Gastrocnemius medialis (tissue), 4 donors: ENCODE measurements around the gene FBXL13. TPM values are rescaled to one million over a fixed set of nuclear protein-coding genes. Genes with fewer than 3 reads are reported as not detected.

Experiments
- ATAC-seq, 2 donors: fragments of 150-250 bp; one replicate each; pipeline ENCODE4 v1.9.1; 2016
- DNase-seq, 2 donors: peaks; one replicate each; pipeline ENCODE4 v3.0.0-alpha.2; 2019
- H3K27ac ChIP-seq, 4 donors: fragments of 200-600 bp; sonication (generic); 1 replicate in 1 of 4; 2 replicates in 3 of 4; pipeline ENCODE4 v1.5.1; 2016 to 2018; ENCODE audit warnings: mild to moderate bottlenecking in 2 of 4, moderate library complexity in 1 of 4
- H3K27me3 ChIP-seq, 3 donors: fragments of 200-600 bp; sonication (generic) in 2 of 3; 1 replicate in 1 of 3; 2 replicates in 2 of 3; pipeline versions ENCODE4 v1.5.1 to v1.6.0; 2016 to 2019; ENCODE audit warnings: mild to moderate bottlenecking in 1 of 3, moderate library complexity in 1 of 3
- H3K36me3 ChIP-seq, 2 donors: fragments of 200-600 bp; sonication (generic) in 1 of 2; one replicate each; pipeline ENCODE4 v1.5.1; 2017 to 2018
- H3K4me1 ChIP-seq, 2 donors: fragments of 200-600 bp; sonication (generic) in 1 of 2; one replicate each; pipeline ENCODE4 v1.5.1; 2016 to 2017; ENCODE audit warnings: mild to moderate bottlenecking in 2 of 2
- H3K4me3 ChIP-seq, 4 donors: fragments of 200-600 bp; sonication (generic) in 3 of 4; 1 replicate in 1 of 4; 2 replicates in 3 of 4; pipeline ENCODE4 v1.5.1; 2016 to 2019; ENCODE audit warnings: mild to moderate bottlenecking in 2 of 4
- H3K9me3 ChIP-seq, 3 donors: fragments of 200-600 bp; sonication (generic) in 2 of 3; 1 replicate in 1 of 3; 2 replicates in 2 of 3; pipeline ENCODE4 v1.5.1; 2016 to 2019
- POLR2A ChIP-seq, 2 donors: fragments of 450-650 bp; IDR thresholded peaks; one replicate each; pipeline ENCODE4 v1.6.1; 2017; ENCODE audit warnings: antibody characterized with exemption in 2 of 2, mild to moderate bottlenecking in 2 of 2, moderate library complexity in 2 of 2
- in situ Hi-C, 4 donors: fragments of 200-750 bp; cut with MboI; loops; one replicate each; pipeline versions ENCODE4 v1.15.0 to v1.8.0; 2017; ENCODE audit warnings: low sequenced_read_pairs in 4 of 4
- intact Hi-C: fragments of 100-400 bp; cut with DNase I; formaldehyde crosslinking; loops from one replicate; pipeline ENCODE4 v1.15.1; 2023; ENCODE audit warnings: low total_unique reads
- total RNA-seq, 4 donors: library from RNA; depleted of rRNA; stranded (reverse); fragments of >200 nt; gene quantifications; one replicate each; pipeline versions ENCODE4 v1.1.0 to v1.2.3, GENCODE V29; 2016
- TF ChIP-seq, protein P1 (sequence below), 5 experiments: fragments of 450-650 bp in 3 of 5; fragments of 200-600 bp in 2 of 5; sonication (generic) in 2 of 5; IDR thresholded peaks in 4 of 5; conservative IDR thresholded peaks in 1 of 5; 1 replicate in 4 of 5; 2 replicates in 1 of 5; pipeline ENCODE4 v1.5.1; 2016 to 2019; ENCODE audit warnings: antibody characterized with exemption in 5 of 5, mild to moderate bottlenecking in 3 of 5, moderate library complexity in 3 of 5

FBXL13 gene
- total RNA-seq, 4 donors from 2014 or later: 0.26 TPM; not detected in 3

DNA sequence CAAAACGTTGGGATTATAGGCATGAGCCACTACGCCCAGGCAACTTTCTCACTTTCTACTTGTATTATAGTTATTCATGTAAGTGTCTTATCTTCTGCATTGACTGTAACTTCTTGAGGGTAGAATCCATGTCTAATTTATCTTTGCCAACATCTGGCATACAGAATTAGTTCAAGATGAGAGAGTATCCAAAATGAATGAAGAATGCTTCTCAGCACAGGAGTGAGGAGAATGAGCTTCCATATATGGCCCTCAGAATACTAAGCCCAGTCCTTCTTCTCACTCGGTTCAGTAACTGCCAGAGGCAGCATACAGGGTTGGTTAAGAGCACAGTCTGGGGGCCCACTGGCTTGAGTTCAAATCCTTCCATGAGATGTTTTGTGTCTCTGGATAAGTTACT is 236.8 kb downstream of the FBXL13 start:
- ATAC-seq: no peak
- intact Hi-C loops: no loop called here
- DNase-seq: no peak

DNA sequence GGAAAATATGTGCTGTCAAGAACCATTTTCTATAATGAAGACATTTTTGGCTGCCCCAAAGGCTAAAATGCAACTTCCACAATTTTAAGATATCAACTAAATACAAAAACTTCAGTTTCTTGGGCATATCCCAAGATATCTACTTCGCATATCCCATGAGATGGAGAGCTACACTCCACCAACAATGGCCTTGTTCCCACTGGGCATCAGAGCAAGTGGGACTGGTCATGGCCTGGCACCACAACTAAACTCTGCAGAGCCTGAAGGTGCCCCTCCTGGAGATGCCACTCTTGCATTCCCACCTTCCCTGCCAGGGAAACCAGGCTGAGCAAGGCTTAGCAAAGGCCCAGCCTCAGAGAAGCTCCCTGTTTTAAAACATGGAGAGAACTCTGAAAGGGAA is 237.6 kb downstream of the FBXL13 start:
- in situ Hi-C loops (no loop called here), intact Hi-C loops (no loop called here)
- Histone ChIP-seq H3K4me3 (no peak overlapping the region), H3K36me3 (no peaks in the 10 kb centered on the region), H3K27me3 (no peaks in the 10 kb centered on the region), H3K9me3 (no peaks in the 10 kb centered on the region), H3K4me1 (peaks cover 13 to 17% of the 10 kb centered on the region in 2 donors), H3K27ac (peak overlapping the region in 2 of 4 donors; percentile 1 to 22)
- ATAC-seq: no peak
- no peak for DNase-seq
- TF ChIP-seq, protein P1, sequence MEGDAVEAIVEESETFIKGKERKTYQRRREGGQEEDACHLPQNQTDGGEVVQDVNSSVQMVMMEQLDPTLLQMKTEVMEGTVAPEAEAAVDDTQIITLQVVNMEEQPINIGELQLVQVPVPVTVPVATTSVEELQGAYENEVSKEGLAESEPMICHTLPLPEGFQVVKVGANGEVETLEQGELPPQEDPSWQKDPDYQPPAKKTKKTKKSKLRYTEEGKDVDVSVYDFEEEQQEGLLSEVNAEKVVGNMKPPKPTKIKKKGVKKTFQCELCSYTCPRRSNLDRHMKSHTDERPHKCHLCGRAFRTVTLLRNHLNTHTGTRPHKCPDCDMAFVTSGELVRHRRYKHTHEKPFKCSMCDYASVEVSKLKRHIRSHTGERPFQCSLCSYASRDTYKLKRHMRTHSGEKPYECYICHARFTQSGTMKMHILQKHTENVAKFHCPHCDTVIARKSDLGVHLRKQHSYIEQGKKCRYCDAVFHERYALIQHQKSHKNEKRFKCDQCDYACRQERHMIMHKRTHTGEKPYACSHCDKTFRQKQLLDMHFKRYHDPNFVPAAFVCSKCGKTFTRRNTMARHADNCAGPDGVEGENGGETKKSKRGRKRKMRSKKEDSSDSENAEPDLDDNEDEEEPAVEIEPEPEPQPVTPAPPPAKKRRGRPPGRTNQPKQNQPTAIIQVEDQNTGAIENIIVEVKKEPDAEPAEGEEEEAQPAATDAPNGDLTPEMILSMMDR (IDR thresholded peaks at IDR 0.05 in 4 of 5, conservative IDR thresholded peaks at IDR 0.05 in 1 of 5): no peak
- TF ChIP-seq POLR2A (IDR thresholded peaks at IDR 0.05): no peak

More for the DNA sequence above, 236.8 kb downstream of the FBXL13 start:
- Histone ChIP-seq H3K27ac (no peak overlapping the region), H3K4me1 (peaks cover 13 to 17% of the 10 kb centered on the region in 2 donors), H3K4me3 (no peak overlapping the region), H3K9me3 (no peaks in the 10 kb centered on the region), H3K27me3 (no peaks in the 10 kb centered on the region), H3K36me3 (no peaks in the 10 kb centered on the region)
- in situ Hi-C loops: no loop called here
- TF ChIP-seq, protein P1 (IDR thresholded peaks at IDR 0.05 in 4 of 5, conservative IDR thresholded peaks at IDR 0.05 in 1 of 5): no peak
- no peak for TF ChIP-seq POLR2A (IDR thresholded peaks at IDR 0.05)

DNA sequence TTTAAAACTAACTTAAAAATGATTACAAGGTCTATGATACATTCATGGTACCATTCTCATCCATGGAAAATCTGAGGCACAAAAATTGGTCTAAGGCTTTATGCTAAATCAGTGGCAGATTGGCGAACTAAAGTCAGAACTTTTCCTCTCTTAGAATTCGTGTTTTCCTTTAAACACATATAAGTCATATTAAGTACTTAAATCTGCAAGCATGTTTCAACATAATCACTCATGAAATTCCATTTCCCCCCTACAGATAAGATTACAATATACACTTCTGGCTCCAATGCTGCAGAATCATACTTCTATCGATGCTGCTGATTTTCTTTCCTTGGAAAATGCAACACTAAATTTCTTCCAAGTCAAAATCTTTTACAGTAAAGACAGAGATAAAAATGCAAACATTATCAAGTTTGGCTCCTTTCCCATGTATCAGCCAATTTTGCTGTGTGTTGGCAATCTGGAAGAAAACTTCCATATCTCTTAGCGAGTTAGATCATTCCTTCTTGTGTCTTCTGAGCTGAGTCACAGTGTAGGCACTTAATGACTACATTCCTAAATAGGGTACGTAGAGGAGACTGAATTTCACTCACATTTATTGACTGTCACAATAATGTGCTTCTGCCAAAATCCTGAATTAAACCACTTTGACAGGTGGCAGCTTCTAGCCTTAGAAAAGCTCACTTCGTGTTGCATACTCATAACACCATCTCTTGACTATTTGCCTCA is 238.2 kb downstream of the FBXL13 start:
- H3K27me3 ChIP-seq: no peaks in the 10 kb centered on the region
- no peaks in the 10 kb centered on the region for H3K9me3 ChIP-seq
- TF ChIP-seq POLR2A (IDR thresholded peaks at IDR 0.05): no peak
- in situ Hi-C loops (no loop called here), intact Hi-C loops (no loop called here)
- DNase-seq (no peak), ATAC-seq (peak; percentile 88 to 97)
- no peaks in the 10 kb centered on the region for H3K36me3 ChIP-seq
- H3K27ac ChIP-seq: peak overlapping the region in 2 of 4 donors; percentile 1 to 22
- no peak overlapping the region for H3K4me3 ChIP-seq
- H3K4me1 ChIP-seq: peaks cover 13 to 17% of the 10 kb centered on the region in 2 donors

DNA sequence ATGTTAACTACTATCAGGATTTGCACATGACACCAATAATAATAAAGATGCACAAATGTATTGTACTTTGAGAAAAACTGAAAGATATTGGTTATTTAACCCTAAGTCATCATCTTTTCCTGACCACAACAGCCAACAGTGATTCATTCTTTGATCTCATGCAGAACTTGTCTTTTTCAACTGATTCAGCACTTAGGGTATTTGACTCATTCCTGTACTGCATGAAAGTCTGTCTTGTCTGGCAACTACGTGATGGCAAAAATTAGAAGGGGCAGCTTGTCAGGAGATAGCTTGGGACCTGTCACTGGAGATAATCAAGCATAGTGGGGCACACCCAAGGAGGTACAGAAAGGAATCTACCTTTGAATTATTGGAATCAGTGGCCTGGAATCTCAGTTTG is 239.6 kb downstream of the FBXL13 start:
- in situ Hi-C loops: no loop called here
- intact Hi-C loops: loop anchor here (5.0 kb wide), 1 partner anchor 57 kb away; no protein-coding TSS in a partner anchor
- no peak for DNase-seq
- no peaks in the 10 kb centered on the region for H3K27me3 ChIP-seq
- H3K27ac ChIP-seq: no peak overlapping the region
- TF ChIP-seq POLR2A (IDR thresholded peaks at IDR 0.05): no peak
- TF ChIP-seq, protein P1 (IDR thresholded peaks at IDR 0.05 in 4 of 5, conservative IDR thresholded peaks at IDR 0.05 in 1 of 5): no peak
- no peaks in the 10 kb centered on the region for H3K36me3 ChIP-seq
- H3K9me3 ChIP-seq: no peaks in the 10 kb centered on the region
- peaks cover 13 to 17% of the 10 kb centered on the region in 2 donors for H3K4me1 ChIP-seq
- no peak for ATAC-seq
- no peak overlapping the region for H3K4me3 ChIP-seq

DNA sequence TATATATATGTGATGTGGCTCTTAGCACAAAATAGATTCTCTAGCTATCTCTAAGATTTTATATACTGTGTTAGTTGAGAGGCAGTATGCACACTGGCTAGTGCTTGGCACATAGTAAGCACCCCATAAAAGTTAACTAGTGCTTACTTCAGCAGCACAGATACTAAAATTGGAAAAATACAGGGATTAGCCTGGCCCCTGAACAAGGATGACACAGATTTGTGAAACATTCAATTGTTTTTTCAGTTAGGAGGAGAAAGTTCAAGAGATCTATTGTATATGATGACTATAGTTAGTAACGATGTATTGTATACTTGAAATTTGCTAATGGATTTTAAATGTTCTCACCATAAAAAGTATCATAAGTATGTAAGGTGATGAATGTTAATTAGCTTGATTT is 240.1 kb downstream of the FBXL13 start:
- Histone ChIP-seq H3K4me1 (peaks cover 13 to 17% of the 10 kb centered on the region in 2 donors), H3K36me3 (peaks cover 0 to 4% of the 10 kb centered on the region in 2 donors), H3K9me3 (no peaks in the 10 kb centered on the region), H3K4me3 (no peak overlapping the region), H3K27ac (no peak overlapping the region), H3K27me3 (no peaks in the 10 kb centered on the region)
- intact Hi-C loops (loop anchor here (5.0 kb wide), 1 partner anchor 58 kb away; no protein-coding TSS in a partner anchor), in situ Hi-C loops (no loop called here)
- ATAC-seq: no peak
- no peak for DNase-seq
- no peak for TF ChIP-seq POLR2A (IDR thresholded peaks at IDR 0.05)
- TF ChIP-seq, protein P1 (IDR thresholded peaks at IDR 0.05 in 4 of 5, conservative IDR thresholded peaks at IDR 0.05 in 1 of 5): no peak
